NCI-H82 treated with DMSO at 0.1 percent for 48 hours (cell line): ENCODE measurements around the gene SPIB.
"Not testable (repeated sequence)": the region's sequence is repeated elsewhere in the genome, so short reads cannot be mapped to it uniquely, and the experiment has no call there.

Experiments
- DNase-seq: peaks from one replicate; lab custom pipeline; 2025; ENCODE audit not compliant: unreplicated experiment; lab: John Stamatoyannopoulos, UW

The SPIB gene

GRCh38 chr19:50390952-50391351 lies 27.8 kb upstream of the SPIB start:
- DNase-seq: not testable (repeated sequence)

GRCh38 chr19:50392759-50393158 lies 26.0 kb upstream of the SPIB start:
- DNase-seq: no peak

- no peak for DNase-seq
Measured at GRCh38 chr19:50393589-50393988, 25.1 kb upstream of the SPIB start.

- DNase-seq: no peak
Measured at GRCh38 chr19:50394017-50394416, 24.7 kb upstream of the SPIB start.

GRCh38 chr19:50398675-50399367 lies 19.9 kb upstream of the SPIB start:
- DNase-seq: no peak

- no peak for DNase-seq
Measured at GRCh38 chr19:50399368-50399745, 19.4 kb upstream of the SPIB start.

GRCh38 chr19:50401605-50402450 lies 16.9 kb upstream of the SPIB start:
- DNase-seq: no peak

- no peak for DNase-seq
Measured at GRCh38 chr19:50402544-50403301, 16.0 kb upstream of the SPIB start.

GRCh38 chr19:50406156-50406820 lies 12.4 kb upstream of the SPIB start:
- no peak for DNase-seq

GRCh38 chr19:50406829-50407228 lies 11.9 kb upstream of the SPIB start:
- no peak for DNase-seq

- DNase-seq: no peak
Measured at GRCh38 chr19:50409347-50409746, 9.4 kb upstream of the SPIB start.

GRCh38 chr19:50410109-50410508 lies 8.6 kb upstream of the SPIB start:
- no peak for DNase-seq

GRCh38 chr19:50412419-50412818 lies 6.3 kb upstream of the SPIB start:
- no peak for DNase-seq

GRCh38 chr19:50413096-50413495 lies 5.6 kb upstream of the SPIB start:
- no peak for DNase-seq

- DNase-seq: no peak
Measured at GRCh38 chr19:50413531-50413930, 5.2 kb upstream of the SPIB start.

GRCh38 chr19:50414864-50415660 lies 3.7 kb upstream of the SPIB start:
- DNase-seq: peak; percentile 3

- DNase-seq: no peak
Measured at GRCh38 chr19:50415661-50416033, 3.1 kb upstream of the SPIB start.

GRCh38 chr19:50416034-50416977 lies 2.4 kb upstream of the SPIB start:
- DNase-seq: no peak
